ENCODE results near the gene NEDD4L. TPM values are rescaled to one million over a fixed set of nuclear protein-coding genes. Genes with fewer than 3 reads are reported as not detected.

Gene NEDD4L
- total and polyA plus RNA-seq, 8 donors, result 45.0 to 113 (median 66.4) TPM

GRCh38 chr18:58313491-58314032 is 269.5 kb downstream of the NEDD4L start:
- Histone ChIP-seq H3K36me3 (no peaks in the 10 kb centered on the region), H3K9me3 (no peaks in the 10 kb centered on the region), H3K4me1 (peaks cover 29 to 50% (median 38%) of the 10 kb centered on the region in 3 donors), H3K27ac (peak overlapping the region; percentile 48 to 84 (median 60)), H3K27me3 (no peaks in the 10 kb centered on the region), H3K4me3 (no peak overlapping the region)
- ATAC-seq, result peak; percentile 10 to 45 (median 22)
- 31 to 39% methylated on average over 5 of the region's 5 CpGs for WGBS, 2 donors
- peak; percentile 71 to 92 (median 81) for DNase-seq
- intact Hi-C loops (cut with DNase I), result no loop called here
- FAIRE-seq, result no peak
- TF ChIP-seq CTCF (IDR thresholded peaks at IDR 0.05), result no peak

- peak; percentile 65 to 87 (median 78) for ATAC-seq
- peak overlapping the region; percentile 48 to 84 (median 60) for H3K27ac ChIP-seq
- H3K27me3 ChIP-seq, result no peaks in the 10 kb centered on the region
- no peaks in the 10 kb centered on the region for H3K9me3 ChIP-seq
- H3K4me1 ChIP-seq, result peaks cover 29 to 50% (median 41%) of the 10 kb centered on the region in 3 donors
- FAIRE-seq, result no peak
- DNase-seq, result peak in 4 of 6 donors; percentile 66 to 83 (median 78)
- intact Hi-C loops (cut with DNase I), result no loop called here
- WGBS, 2 donors, result 21 to 24% methylated on average over 6 to 7 of the region's 7 CpGs
- no peak for TF ChIP-seq CTCF (IDR thresholded peaks at IDR 0.05)
- no peaks in the 10 kb centered on the region for H3K36me3 ChIP-seq
- no peak overlapping the region for H3K4me3 ChIP-seq
Measured at GRCh38 chr18:58314284-58314683, 270.3 kb downstream of the NEDD4L start.

GRCh38 chr18:58315041-58315440 is 271.0 kb downstream of the NEDD4L start:
- Histone ChIP-seq H3K9me3 (no peaks in the 10 kb centered on the region), H3K36me3 (no peaks in the 10 kb centered on the region), H3K27ac (peak overlapping the region in 3 of 4 donors; percentile 48 to 84 (median 72)), H3K4me1 (peaks cover 24 to 43% (median 37%) of the 10 kb centered on the region in 3 donors), H3K4me3 (no peak overlapping the region), H3K27me3 (no peaks in the 10 kb centered on the region)
- no peak for FAIRE-seq
- intact Hi-C loops (cut with DNase I), result no loop called here
- 90 to 91% methylated on average over 8 of the region's 8 CpGs for WGBS, 2 donors
- DNase-seq, result no peak
- no peak for TF ChIP-seq CTCF (IDR thresholded peaks at IDR 0.05)
- no peak for ATAC-seq

- WGBS, 2 donors, result 65 to 73% methylated on average over 15 of the region's 15 CpGs
- peaks cover 19 to 37% (median 30%) of the 10 kb centered on the region in 3 donors for H3K4me1 ChIP-seq
- H3K4me3 ChIP-seq, result no peak overlapping the region
- H3K9me3 ChIP-seq, result no peaks in the 10 kb centered on the region
- no peak for ATAC-seq
- intact Hi-C loops (cut with DNase I), result no loop called here
- DNase-seq, result no peak
- H3K27ac ChIP-seq, result peak overlapping the region in 3 of 4 donors; percentile 12 to 84 (median 72)
- FAIRE-seq, result no peak
- no peaks in the 10 kb centered on the region for H3K27me3 ChIP-seq
- no peak for TF ChIP-seq CTCF (IDR thresholded peaks at IDR 0.05)
- H3K36me3 ChIP-seq, result no peaks in the 10 kb centered on the region
Measured at GRCh38 chr18:58315739-58316215, 271.8 kb downstream of the NEDD4L start.

All from pancreas (tissue), 10 donors.